OCI-LY7 (cell line): ENCODE measurements around the gene PDHA1. TPM values are rescaled to one million over a fixed set of nuclear protein-coding genes. Genes with fewer than 3 reads are reported as not detected.

ENCODE experiments used
- Bru-seq: library from RNA; stranded (reverse); fragments of 400-500 nt; gene quantifications from one replicate; lab custom pipeline; 2021; lab: Mats Ljungman, UMichigan
- BruChase-seq, 2 experiments: library from RNA; stranded (reverse); fragments of 400-500 nt; gene quantifications; one replicate each; lab custom pipeline; 2021; lab: Mats Ljungman, UMichigan
- BruUV-seq: library from RNA; stranded (reverse); fragments of 400-500 nt; replicated peaks from 2 replicates; lab custom pipeline; 2021; lab: Mats Ljungman, UMichigan
- CTCF ChIA-PET: fragments of 300-600 bp; sonication (Branson Sonifier 250); formaldehyde crosslinking; loops from one replicate; lab custom pipeline; 2022; ENCODE audit warnings: antibody characterized with exemption; ENCODE audit not compliant: unreplicated experiment; lab: Charles Lee
- POLR2A ChIA-PET: fragments of 300-600 bp; sonication (Branson Sonifier 250); formaldehyde crosslinking; loops from one replicate; lab custom pipeline; 2022; ENCODE audit warnings: antibody characterized with exemption; lab: Charles Lee
- DNase-seq: peaks from one replicate; pipeline ENCODE4 v3.0.0-alpha.2; 2015; ENCODE audit warnings: low spot score
- H2AFZ ChIP-seq: fragments of 200-600 bp; sonication (generic), shearing (Covaris generic); 2 replicates; pipeline ENCODE4 v1.6.1; 2014; ENCODE audit warnings: mild to moderate bottlenecking, antibody characterized with exemption, low read length, moderate library complexity
- H3K27ac ChIP-seq: fragments of 200-600 bp; sonication (generic); 2 replicates; pipeline ENCODE4 v1.5.1; 2014; ENCODE audit warnings: mixed run types, low read depth, mild to moderate bottlenecking, moderate library complexity, low read length, inconsistent platforms; ENCODE audit not compliant: poor library complexity, severe bottlenecking
- H3K36me3 ChIP-seq: fragments of 200-600 bp; sonication (generic); 2 replicates; pipeline ENCODE4 v1.6.1; 2014; ENCODE audit warnings: mild to moderate bottlenecking, antibody characterized with exemption, low read length, moderate library complexity, mixed read lengths; ENCODE audit not compliant: insufficient read depth
- H3K4me1 ChIP-seq: fragments of 200-600 bp; sonication (generic); 2 replicates; pipeline ENCODE4 v1.5.1; 2014; ENCODE audit warnings: mild to moderate bottlenecking, low read length; ENCODE audit not compliant: insufficient read depth, poor library complexity, severe bottlenecking
- H3K4me2 ChIP-seq: fragments of 200-600 bp; sonication (generic); 2 replicates; pipeline ENCODE4 v1.6.1; 2014; ENCODE audit warnings: mild to moderate bottlenecking, low read length
- H3K4me3 ChIP-seq: fragments of 200-600 bp; sonication (generic); 2 replicates; pipeline ENCODE4 v1.5.1; 2014; ENCODE audit warnings: mild to moderate bottlenecking, low read depth, low read length; ENCODE audit not compliant: poor library complexity, severe bottlenecking
- H3K79me2 ChIP-seq: fragments of 200-600 bp; sonication (generic); 2 replicates; pipeline ENCODE4 v1.6.1; 2016; ENCODE audit warnings: low read depth, mild to moderate bottlenecking, low read length, moderate library complexity, mixed read lengths; ENCODE audit not compliant: insufficient read depth
- H3K9me2 ChIP-seq: fragments of 200-600 bp; sonication (generic); 2 replicates; pipeline ENCODE4 v1.6.1; 2016; ENCODE audit warnings: mild to moderate bottlenecking, low read length, mixed read lengths; ENCODE audit not compliant: insufficient read depth
- H3K9me3 ChIP-seq: fragments of 200-600 bp; sonication (generic); 2 replicates; pipeline ENCODE4 v1.6.1; 2014; ENCODE audit warnings: mild to moderate bottlenecking, mixed run types, low read length, mixed read lengths
- H4K20me1 ChIP-seq: fragments of 200-600 bp; sonication (generic); 2 replicates; pipeline ENCODE4 v1.6.1; 2014; ENCODE audit warnings: mild to moderate bottlenecking, antibody characterized with exemption, low read length, moderate library complexity, mixed read lengths; ENCODE audit not compliant: insufficient read depth
- EZH2phosphoT487 ChIP-seq: fragments of 200-600 bp; sonication (generic); IDR thresholded peaks from 2 replicates; pipeline ENCODE4 v1.6.1; 2018; ENCODE audit warnings: low read depth, borderline replicate concordance, mild to moderate bottlenecking, mixed run types, antibody characterized with exemption, low read length, moderate library complexity, mixed read lengths
- intact Hi-C: fragments of 100-400 bp; cut with micrococcal nuclease; formaldehyde crosslinking; loops from one replicate; pipeline ENCODE4 v1.10.0; 2022; ENCODE audit not compliant: unreplicated experiment
- long read RNA-seq: library from polyadenylated mRNA; stranded (forward); transcript quantifications from one replicate; pipeline ENCODE4 v2.0.0, GENCODE V29; 2022
- total RNA-seq, 2 experiments: library from RNA; depleted of rRNA in 1 of 2; stranded (reverse); fragments of >200 nt in 1 of 2; shearing (Covaris generic) in 1 of 2; gene quantifications; 2 replicates each; pipeline ENCODE4 v1.2.3, GENCODE V29; 2014 to 2022
- TF ChIP-seq, protein P1 (sequence below): fragments of 200-600 bp; sonication (generic); conservative IDR thresholded peaks from 2 replicates; pipeline ENCODE4 v1.5.1; 2014; ENCODE audit warnings: mild to moderate bottlenecking, antibody characterized with exemption, low read length, moderate library complexity, mixed read lengths

The PDHA1 gene
- total RNA-seq (2014; rRNA removed; shearing (Covaris generic)) (210 and 228 TPM in 2 replicates), total RNA-seq (2022) (236 and 249 TPM in 2 replicates), Bru-seq, nascent RNA (percentile 79 among the genes with signal in this experiment), BruChase-seq, experiment 1, labeled RNA remaining after a 6-hour chase (percentile 92 among the genes with signal in this experiment), BruChase-seq, experiment 2, labeled RNA remaining after a 2-hour chase (percentile 89 among the genes with signal in this experiment)
- long read RNA-seq, transcript PDHA1-206 (11 exons, 3,310 nt): major isoform, 248 of 333 reads
- long read RNA-seq, transcript PDHA1-204 (12 exons, 3,484 nt): minor isoform, 5 of 333 reads
- long read RNA-seq, partial matches to known transcripts: 37 of 333 reads
- long read RNA-seq, other reads (novel, unspliced or antisense): 36 of 333 reads

DNA sequence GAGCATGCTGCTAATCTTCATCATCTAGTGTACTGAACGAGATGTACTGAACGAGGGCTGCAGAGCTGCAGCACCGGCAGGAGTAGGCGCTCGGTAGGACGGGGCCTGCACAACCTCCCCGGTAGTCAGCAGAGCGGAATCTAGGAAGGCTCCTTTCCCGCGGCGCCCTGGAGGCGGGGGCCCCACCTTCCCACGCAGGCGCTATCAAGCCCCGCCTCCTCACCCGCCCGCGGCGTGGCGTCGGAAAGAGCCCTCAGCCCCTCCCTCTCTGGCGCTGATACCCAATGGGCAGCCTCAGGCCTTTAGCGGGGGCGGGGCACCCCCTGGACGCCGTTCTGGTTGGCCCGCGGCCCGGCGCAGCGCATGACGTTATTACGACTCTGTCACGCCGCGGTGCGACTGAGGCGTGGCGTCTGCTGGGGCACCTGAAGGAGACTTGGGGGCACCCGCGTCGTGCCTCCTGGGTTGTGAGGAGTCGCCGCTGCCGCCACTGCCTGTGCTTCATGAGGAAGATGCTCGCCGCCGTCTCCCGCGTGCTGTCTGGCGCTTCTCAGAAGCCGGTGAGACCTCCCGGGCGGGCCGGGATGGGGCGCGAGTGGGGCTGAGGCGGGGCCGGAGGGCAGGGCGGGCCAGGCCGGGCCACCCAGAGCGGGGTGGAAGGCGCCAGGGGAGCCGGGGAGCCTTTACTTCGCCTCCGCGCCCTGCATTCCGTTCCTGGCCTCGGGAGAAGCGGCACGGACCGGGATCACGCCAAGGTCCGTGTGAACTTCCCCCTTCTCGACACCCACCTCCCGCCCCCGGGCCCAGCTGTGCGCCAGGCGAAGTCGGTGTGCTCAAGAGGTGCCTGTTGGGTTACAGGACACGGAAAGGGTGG lies at the start of gene PDHA1:
TSS of gene PDHA1 (plus strand) at position 393 of the 874 bp plus-strand sequence. CDS start at position 504, 111 bp downstream.
- Histone ChIP-seq H3K27ac (peak within 1 kb of the TSS; percentile 26), H3K4me1 (peaks cover 28% of the 10 kb centered on the region), H3K4me2 (peak within 1 kb of the TSS; percentile 95), H3K36me3 (peaks cover 14% of the 10 kb centered on the region; the same call in 1 of the 2 replicates), H2AFZ (peak within 1 kb of the TSS; percentile 91; the same call in 1 of the 2 replicates), H3K79me2 (peaks cover 44% of the 10 kb centered on the region), H3K9me2 (no peaks in the 10 kb centered on the region), H4K20me1 (peaks cover 5% of the 10 kb centered on the region; the same call in 1 of the 2 replicates), H3K4me3 (peak within 1 kb of the TSS; percentile 86), H3K9me3 (no peaks in the 10 kb centered on the region)
- BruUV-seq: no TSS peak
- TF ChIP-seq, protein P1, sequence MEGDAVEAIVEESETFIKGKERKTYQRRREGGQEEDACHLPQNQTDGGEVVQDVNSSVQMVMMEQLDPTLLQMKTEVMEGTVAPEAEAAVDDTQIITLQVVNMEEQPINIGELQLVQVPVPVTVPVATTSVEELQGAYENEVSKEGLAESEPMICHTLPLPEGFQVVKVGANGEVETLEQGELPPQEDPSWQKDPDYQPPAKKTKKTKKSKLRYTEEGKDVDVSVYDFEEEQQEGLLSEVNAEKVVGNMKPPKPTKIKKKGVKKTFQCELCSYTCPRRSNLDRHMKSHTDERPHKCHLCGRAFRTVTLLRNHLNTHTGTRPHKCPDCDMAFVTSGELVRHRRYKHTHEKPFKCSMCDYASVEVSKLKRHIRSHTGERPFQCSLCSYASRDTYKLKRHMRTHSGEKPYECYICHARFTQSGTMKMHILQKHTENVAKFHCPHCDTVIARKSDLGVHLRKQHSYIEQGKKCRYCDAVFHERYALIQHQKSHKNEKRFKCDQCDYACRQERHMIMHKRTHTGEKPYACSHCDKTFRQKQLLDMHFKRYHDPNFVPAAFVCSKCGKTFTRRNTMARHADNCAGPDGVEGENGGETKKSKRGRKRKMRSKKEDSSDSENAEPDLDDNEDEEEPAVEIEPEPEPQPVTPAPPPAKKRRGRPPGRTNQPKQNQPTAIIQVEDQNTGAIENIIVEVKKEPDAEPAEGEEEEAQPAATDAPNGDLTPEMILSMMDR: no peak
- TF ChIP-seq EZH2phosphoT487: no peak
- ChIA-PET POLR2A (no interaction called here), CTCF (no interaction called here)
- intact Hi-C loops: no loop called here
- DNase-seq: peak; percentile 93

DNA sequence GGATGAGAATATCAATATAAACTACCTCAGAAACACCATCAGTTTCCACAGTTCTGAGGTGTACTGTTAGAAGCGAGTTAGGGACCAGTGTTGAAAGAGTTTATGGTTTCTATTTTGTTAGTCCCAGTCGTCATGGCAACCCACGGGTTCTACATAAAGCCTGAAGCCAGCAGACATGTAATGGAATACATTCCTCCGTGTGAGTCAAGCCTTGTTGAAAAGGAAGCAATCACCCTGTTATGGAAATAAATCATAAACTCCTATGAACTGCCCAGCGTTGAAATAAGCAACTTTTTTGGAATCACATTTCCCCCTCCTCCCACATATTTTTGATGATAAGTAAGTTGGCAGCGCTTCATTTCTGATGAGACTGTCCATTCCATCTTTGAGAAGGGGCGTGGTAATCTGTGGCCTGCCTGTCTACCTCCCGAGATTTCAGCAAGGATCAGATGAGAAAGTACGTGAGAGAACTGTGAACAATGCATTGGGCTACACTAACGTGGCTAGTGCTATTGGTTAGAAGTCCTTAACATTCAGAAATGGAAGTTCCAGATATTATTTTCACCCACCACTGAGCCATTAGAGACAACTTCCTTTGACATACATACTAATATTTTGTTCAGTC lies 40.4 kb upstream of the PDHA1 start:
- POLR2A ChIA-PET: no interaction called here
- Histone ChIP-seq H3K4me2 (no peak overlapping the region), H3K36me3 (no peaks in the 10 kb centered on the region), H3K4me1 (no peaks in the 10 kb centered on the region), H3K9me2 (no peaks in the 10 kb centered on the region), H3K79me2 (no peaks in the 10 kb centered on the region), H3K9me3 (no peaks in the 10 kb centered on the region), H3K4me3 (no peak overlapping the region), H4K20me1 (no peaks in the 10 kb centered on the region), H2AFZ (no peak overlapping the region), H3K27ac (no peak overlapping the region)
- BruUV-seq: no TSS peak
- DNase-seq: no peak
- TF ChIP-seq EZH2phosphoT487: no peak
- TF ChIP-seq, protein P1: no peak
- intact Hi-C loops: no loop called here
- CTCF ChIA-PET: no interaction called here
